ENCODE measurements around the gene SPSB4.
"Not testable (repeated sequence)": the region's sequence is repeated elsewhere in the genome, so short reads cannot be mapped to it uniquely, and the experiment has no call there.

Gene SPSB4

GRCh38 chr3:141116721-141117120, 65.6 kb downstream of the SPSB4 start:
- no peak for DNase-seq (ENCODE audit: low spot score)

GRCh38 chr3:141117982-141118381, 66.8 kb downstream of the SPSB4 start:
- DNase-seq (ENCODE audit: low spot score): not testable (repeated sequence)

- DNase-seq (ENCODE audit: low spot score): no peak
Observed at GRCh38 chr3:141122455-141123030, 71.4 kb downstream of the SPSB4 start.

GRCh38 chr3:141123677-141124410, 72.7 kb downstream of the SPSB4 start:
- no peak for DNase-seq (ENCODE audit: low spot score)

GRCh38 chr3:141124715-141125114, 73.6 kb downstream of the SPSB4 start:
- DNase-seq (ENCODE audit: low spot score): no peak

GRCh38 chr3:141125351-141125750, 74.2 kb downstream of the SPSB4 start:
- no peak for DNase-seq (ENCODE audit: low spot score)

GRCh38 chr3:141126661-141127343, 75.7 kb downstream of the SPSB4 start:
- DNase-seq (ENCODE audit: low spot score): no peak

- no peak for DNase-seq (ENCODE audit: low spot score)
Observed at GRCh38 chr3:141127344-141128125, 76.4 kb downstream of the SPSB4 start.

GRCh38 chr3:141128126-141128777, 77.1 kb downstream of the SPSB4 start:
- DNase-seq (ENCODE audit: low spot score): no peak

- DNase-seq (ENCODE audit: low spot score): no peak
Observed at GRCh38 chr3:141129049-141129448, 77.9 kb downstream of the SPSB4 start.

GRCh38 chr3:141129541-141130011, 78.4 kb downstream of the SPSB4 start:
- no peak for DNase-seq (ENCODE audit: low spot score)

GRCh38 chr3:141143517-141143916, 92.4 kb downstream of the SPSB4 start:
- DNase-seq (ENCODE audit: low spot score): no peak

GRCh38 chr3:141146979-141147470, 95.9 kb downstream of the SPSB4 start:
- DNase-seq (ENCODE audit: low spot score): no peak

- no peak for DNase-seq (ENCODE audit: low spot score)
Observed at GRCh38 chr3:141147657-141148056, 96.5 kb downstream of the SPSB4 start.

GRCh38 chr3:141148169-141148568, 97.0 kb downstream of the SPSB4 start:
- DNase-seq (ENCODE audit: low spot score): no peak

GRCh38 chr3:141148770-141149169, 97.6 kb downstream of the SPSB4 start:
- DNase-seq (ENCODE audit: low spot score): no peak

- no peak for DNase-seq (ENCODE audit: low spot score)
Observed at GRCh38 chr3:141150081-141150830, 99.1 kb downstream of the SPSB4 start.

GRCh38 chr3:141150931-141151330, 99.8 kb downstream of the SPSB4 start:
- no peak for DNase-seq (ENCODE audit: low spot score)

- no peak for DNase-seq (ENCODE audit: low spot score)
Observed at GRCh38 chr3:141151439-141151838, 100.3 kb downstream of the SPSB4 start.

- DNase-seq (ENCODE audit: low spot score): no peak
Observed at GRCh38 chr3:141152130-141152529, 101.0 kb downstream of the SPSB4 start.

Data from AG08395 (cell line).